HG03064 (cell line): ENCODE measurements around the gene KCNQ1.
"Not testable (repeated sequence)": the region's sequence is repeated elsewhere in the genome, so short reads cannot be mapped to it uniquely, and the experiment has no call there.

Experiments used
- ATAC-seq: cut with Tn5 transposase; IDR thresholded peaks from one replicate; pipeline ENCODE4 v1.9.1; 2021; ENCODE audit warnings: low read depth; ENCODE audit not compliant: unreplicated experiment

The KCNQ1 gene

DNA sequence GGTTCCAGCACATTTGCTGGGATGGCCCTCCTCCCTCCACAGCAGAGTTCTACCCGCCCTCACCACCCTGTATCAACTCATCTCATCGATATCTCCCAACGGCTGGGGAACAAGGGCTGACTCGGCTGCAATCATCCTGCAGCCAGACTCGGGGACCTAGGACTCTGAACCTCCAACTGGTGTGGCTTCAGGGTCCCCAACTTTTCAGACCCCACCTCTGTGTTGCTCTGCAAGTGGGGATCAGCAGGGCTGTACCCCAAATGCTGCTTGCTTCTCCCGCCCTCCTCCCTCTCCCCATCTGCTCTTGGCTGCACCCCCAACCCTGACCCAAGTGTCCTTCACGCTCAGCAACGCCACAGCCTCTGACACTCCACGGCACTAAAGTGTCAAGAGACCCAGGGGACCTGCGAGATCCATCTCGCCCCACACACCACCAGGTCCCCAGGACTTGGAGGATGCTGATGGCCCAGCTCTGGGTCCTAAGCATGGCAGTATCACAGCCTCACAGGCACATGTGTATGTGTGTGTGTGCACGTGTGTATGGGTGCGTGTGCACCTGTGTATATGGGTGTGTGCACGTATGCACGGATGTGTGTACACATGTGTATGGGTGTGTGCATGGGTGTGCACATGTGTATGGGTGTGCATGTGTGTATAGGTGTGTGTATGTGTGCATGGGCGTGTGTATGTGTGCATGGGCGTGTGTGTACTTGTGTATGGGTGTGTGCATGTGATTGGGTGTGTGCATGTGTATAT is 26.4 kb downstream of the KCNQ1 start:
- no peak for ATAC-seq

DNA sequence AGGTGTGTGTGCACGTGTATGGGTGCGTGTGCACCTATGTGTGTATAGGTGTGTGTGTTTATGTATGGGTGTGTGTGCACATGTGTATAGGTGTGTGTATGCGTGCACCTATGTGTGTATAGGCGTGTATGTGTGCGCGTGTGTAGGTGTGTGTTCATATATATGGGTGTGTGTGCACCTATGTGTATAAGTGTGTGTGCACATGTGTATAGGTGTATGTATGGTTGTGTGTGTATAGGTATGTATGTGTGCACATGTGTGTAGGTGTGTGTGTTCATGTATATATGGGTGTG is 26.9 kb downstream of the KCNQ1 start:
- ATAC-seq = no peak

DNA sequence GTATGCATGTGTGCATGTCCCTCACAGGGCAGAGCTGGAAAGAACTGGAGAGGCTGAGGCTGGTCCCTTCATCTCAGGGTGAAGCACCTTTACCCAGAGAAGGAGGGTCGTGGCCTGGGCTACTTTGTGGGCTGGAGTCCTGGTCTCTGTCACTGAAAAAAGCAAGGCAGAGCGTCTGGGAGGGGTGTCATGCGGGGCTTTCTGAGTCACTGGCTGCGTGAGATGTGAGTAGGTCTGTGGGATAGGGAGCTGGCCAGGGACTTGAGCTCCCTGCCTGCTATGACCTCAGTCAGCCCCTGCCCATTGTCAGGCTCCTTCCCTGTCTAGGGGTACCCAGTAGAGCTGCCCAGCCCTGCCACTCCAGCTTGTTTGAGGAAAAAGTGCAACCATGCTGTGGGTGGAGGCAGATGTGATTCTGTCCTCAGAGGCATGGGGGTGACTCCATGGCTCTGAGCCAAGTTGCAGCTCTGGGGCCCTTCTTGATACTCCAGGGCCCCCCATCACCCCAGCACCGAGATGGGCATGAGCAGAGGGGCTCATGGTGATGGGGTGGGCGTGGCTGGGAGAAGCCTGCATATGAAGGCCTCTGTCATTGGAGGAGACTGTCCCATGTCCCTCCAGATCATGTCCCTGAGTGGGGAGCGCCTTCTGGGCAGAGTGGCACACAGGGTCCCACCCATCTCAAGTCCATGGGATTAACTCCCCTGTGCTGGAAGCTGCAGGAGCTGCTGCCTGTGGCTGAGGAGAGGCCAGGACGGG is 27.8 kb downstream of the KCNQ1 start:
- no peak for ATAC-seq

DNA sequence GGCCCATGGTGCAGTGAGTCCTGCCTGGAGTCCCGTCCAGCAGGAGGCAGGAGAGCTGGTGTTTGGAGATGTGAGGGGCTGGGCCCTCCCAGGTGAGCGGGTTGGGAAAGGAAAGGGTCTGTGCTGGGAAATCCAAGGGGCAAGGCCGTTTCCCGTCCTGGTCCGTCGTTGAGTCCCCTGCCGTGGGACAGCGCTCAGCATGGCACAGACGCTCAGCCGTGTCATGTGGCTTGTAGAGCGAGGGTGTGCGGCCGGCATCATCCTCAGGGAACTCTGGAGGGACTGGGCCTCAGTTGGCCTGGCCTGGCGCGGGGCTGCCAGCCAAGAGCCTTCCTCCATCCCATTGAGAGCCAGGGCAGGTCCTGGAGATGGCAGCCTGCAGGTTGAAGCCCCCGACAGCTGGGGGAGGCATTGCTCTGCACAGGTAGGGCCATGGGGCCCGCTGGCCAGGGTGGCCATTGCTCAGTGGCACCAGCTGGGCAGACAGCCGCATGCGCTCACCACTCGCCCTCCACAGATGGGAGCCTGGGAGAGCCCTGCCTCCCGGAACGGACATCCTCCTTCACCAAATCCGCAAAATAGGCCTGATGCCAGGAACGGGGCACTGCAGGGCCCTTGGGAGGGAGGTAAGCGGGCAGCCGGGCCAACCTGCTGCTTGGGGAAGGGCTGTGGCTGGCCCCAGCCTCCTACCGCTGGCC is 28.7 kb downstream of the KCNQ1 start:
- ATAC-seq = no peak

DNA sequence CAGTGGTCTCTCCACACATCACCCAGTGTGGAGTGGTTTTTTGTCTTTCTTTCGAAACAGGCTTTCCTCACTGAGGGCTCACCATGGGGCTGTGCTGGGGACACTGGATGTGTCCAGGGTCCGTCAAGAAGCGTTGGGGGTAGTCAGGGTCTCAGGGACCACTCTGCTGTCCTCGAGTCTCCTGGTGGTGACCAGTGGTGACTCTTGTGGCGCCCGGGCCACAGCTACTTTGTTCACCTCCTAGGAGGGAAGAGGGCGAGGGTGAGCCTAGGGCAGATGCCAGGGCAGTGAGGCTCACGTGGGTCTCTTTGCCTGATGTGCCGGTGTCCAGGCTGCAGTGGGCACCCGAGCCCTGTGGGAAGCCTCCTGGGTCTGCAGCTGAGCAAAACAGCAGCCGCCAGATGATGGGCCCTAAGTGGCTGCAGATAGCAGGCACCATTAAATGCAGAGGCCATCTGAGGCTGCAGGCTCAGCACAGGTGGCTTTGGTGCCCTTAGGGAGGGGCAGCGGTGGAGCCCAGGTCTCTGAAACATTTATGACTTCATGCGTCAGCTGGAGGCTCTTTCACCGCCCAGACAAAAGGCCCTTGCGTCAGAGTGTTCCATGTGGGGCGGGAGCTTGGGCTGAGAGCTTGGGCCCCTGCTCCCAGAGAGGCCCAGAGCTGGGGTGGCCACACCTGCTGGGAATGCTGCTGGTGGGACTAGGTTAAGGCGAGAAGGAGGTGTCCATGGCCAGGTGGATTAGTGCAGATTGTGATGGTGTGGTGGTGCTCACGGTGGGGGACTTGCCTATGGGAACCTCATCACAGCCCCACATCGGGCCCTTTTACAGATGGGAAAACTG is 29.5 kb downstream of the KCNQ1 start:
- no peak for ATAC-seq

DNA sequence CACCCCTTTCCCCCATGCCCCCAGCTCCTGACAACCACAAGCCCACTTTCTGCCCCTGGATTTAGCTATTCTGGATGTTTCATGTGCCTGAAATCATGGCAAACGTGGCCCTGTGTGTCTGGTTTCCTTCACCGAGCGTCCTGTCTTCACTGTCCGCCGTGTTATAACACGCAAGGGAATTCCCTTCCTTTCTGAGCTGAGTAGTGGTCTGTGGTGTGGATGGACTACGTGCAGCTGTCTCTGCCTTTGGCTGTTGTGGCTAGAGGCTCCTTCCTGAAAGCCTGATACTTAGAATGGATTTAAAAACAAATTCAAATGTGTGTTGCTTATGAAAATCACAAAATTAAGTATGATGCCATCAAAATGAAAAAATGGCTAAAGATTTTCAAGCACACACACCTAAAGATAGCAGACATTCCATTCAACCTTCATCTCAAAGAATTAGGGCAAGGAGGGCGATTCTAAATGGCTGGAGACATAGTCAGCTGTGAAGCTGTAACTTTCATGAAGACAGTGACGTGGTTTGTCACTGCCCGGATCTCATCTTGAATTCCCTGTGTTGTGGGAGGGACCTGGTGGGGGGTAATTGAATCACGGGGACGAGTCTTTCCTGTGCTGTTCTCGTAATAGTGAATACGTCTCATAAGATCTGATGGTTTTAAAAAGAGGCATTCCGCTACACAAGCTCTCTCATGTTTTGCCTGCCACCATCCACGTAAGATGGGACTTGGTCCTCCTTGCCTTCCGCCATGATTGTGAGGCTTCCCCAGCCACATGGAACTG is 30.5 kb downstream of the KCNQ1 start:
- ATAC-seq = no peak

DNA sequence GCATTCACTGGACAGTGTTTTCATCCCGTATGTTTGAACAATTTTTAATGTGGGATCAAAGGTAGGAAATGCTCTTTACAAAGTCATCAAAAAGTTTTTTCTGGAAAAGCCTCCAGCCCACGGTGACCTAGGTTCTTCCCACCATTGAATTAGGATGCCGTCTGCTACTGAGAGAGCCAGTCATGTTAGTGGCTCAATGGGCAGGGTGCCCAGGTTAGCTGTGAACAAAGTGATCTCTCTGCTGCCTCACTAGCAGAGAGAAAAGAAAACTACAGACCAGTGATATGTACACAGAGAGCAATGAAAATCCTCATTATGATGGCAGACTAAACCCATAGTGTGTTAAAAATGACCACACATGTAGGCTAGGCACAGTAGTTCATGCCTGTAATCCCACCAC is 32.4 kb downstream of the KCNQ1 start:
- no peak for ATAC-seq

DNA sequence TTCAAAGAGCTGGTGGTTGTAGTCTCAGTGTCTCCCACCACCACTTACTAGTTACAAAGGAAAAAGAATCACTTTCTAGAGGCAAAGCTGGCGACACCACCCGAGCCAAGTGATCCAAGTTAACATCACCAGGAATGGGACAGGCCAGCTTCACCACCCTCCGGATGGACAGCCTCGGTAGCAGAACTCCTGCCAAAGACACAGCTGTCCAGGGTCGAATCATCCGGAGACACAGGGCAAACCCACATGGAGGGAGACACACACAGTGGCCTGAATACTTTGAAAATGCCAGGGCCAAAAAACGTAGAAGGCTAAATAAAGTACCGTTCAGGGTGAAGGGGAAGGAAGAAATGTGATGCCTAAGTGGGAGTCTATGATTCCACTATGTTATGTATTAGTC is 33.1 kb downstream of the KCNQ1 start:
- ATAC-seq = no peak

DNA sequence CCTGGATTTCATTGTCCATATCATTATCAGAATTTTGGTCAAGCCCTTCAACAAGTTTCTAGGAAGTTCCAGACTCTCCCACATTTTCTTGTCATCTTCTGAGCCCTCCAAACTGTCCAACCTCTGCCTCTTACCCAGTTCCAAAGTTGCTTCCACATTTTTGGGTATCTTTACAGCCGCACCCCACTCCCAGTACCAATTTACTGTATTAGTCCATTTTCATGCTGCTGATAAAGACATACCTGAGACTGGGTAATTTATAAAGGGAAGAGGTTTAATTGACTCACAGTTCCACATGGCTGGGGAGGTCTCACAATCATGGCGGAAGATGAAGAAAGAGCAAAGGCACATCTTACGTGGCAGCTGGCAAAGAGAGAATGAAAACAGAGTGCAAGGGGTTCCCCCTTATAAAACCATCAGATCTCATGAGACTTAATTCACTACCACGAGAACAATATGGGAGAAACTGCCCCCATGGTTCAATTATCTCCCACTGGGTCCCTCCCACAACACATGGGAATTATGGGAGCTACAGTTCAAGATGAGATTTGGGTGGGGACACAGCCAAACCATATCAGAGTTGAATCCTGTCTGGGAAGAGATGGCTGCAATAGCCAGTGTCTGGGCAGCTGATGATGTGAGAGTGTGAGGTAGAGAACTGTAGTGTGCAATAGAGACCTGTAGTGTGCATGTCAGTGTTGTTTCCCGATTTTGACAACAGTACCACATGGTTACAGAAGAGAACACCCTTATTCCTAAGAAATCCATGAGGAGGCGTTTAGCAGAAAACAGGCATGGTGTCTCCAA is 35.5 kb downstream of the KCNQ1 start:
- ATAC-seq = not testable (repeated sequence)

DNA sequence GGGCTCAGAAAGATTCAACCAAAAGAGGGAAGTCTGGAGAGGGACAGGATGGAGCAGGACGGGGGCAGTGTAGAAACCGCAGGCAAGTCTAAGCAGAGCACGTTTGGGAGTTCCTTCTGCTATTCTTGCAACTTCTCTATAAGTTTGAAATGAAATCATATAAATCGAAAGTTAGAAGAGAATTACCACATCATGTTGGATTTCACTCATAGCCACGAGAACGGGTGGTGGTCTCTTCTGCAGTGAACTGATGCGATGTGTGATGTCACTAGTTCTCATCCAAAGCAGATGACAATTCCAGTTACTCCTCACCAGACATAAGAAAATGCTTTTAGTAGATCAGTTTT is 36.0 kb downstream of the KCNQ1 start:
- ATAC-seq = no peak

DNA sequence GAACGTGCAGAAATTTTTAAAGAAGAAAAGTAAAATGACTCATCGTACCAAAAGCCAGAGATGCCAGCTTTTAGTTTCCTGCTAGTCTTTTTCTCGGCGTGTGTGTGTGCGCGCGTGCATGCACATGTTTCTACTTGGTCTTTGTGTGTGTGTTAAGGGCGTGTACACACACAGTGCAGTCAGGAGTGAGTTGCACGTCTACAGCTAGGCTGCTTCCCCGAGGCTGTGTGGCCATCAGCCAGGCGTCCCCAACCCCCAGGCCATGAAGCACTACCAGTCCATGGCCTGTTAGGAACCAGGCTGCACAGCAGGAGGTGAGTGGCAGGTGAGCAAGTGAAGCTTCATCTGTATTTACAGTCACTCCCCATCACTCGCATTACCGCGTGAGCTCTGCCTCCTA is 36.4 kb downstream of the KCNQ1 start:
- no peak for ATAC-seq

DNA sequence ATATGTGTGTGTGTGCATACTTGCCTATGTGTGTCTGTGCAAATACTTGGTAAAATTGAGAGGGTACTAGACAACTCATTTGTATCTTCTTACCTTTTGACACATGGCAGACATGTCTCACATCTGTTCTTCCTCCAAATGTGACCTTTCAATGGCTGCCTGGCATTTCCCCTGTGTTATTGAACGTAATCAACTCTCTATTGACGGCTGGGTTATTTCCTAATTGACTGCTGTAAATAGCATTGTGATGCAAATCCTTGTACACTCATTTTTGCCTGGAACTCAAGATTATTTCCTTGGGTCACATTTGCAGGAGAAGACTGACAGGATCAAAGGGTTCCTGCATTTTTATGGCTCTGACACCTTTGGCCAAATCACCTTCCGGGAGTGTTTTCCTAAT is 37.4 kb downstream of the KCNQ1 start:
- no peak for ATAC-seq

DNA sequence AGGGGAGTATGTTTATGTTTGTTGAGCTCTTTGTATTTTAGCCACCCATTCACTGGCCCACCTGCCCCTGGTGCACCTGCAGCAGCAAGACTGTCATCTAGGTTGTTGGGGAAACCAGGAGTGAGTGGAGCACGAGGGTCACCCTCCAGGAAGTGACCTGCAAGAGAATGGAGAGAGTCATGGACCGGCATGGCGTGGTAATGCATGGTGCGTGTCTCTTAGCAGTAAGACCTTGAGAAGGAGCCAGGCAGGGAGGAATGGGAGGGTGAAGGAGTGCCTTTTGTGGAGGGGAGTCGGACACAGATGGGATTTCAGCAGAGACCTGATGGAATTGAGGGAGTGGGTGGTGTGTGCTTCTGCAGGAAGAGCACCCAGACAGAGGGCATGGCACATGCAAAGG is 37.9 kb downstream of the KCNQ1 start:
- no peak for ATAC-seq

DNA sequence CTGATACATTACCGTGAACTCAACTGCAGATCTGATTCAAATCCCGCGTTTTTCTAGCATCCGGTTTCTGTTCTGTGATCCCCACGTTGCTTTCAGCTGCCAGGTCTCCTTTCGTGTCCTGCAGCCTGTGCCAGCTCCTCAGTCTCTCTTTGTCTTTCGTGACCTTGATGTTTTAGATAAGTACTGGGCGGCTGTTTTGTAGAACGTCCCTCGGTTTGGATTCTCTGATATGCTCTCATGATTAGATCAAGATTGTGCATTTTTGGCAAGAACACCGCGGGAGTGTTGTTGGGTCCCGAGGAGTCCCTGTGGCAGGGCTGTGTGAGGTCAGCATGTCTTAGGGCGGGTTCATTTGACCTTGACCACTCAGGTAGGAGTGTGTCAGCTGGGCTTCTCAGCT is 38.6 kb downstream of the KCNQ1 start:
- ATAC-seq = no peak

DNA sequence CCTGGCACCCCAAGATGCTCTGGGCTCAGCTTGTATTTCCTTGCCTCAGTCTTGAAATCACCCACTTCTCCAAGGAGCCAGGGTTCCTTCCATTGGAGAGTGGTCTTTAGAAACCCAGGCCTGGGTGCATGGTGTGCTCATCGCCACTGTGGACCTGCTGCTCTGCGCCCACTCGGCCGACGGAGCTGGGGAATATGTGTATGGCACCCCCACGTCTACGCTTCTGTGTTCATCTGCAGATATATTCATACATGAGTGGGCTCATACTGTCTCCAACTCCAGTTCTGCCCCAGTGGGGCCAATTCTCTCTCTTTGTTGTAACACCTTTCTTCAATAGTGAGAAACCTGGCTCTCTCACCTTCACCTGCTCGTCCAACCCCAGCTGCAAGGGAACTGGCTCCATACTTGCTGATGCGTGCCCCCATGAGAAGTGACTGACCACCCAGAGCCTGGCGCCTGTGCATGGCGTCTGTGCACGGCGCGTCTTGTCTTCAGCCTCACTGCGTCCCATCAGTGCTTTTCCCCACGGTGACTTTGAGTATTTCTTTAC is 39.8 kb downstream of the KCNQ1 start:
- no peak for ATAC-seq

DNA sequence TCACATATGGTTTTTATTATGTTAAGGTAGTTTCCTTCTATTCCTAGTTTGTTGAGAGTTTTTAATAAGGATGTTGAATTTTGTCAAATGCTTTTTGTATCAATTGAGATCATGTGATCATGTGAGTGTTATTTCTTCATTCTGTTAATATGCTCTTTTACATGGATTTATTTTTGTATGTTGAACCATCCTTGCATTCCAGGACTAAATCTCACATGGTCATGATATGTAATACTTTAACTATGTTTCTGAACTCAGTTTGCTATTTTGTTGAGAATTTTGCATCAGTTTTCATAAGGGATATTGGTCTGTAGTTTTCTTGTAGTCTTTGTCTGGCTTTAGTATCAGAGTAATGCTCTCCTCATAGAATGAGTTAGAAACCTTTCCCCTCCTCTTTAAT is 43.2 kb downstream of the KCNQ1 start:
- no peak for ATAC-seq

DNA sequence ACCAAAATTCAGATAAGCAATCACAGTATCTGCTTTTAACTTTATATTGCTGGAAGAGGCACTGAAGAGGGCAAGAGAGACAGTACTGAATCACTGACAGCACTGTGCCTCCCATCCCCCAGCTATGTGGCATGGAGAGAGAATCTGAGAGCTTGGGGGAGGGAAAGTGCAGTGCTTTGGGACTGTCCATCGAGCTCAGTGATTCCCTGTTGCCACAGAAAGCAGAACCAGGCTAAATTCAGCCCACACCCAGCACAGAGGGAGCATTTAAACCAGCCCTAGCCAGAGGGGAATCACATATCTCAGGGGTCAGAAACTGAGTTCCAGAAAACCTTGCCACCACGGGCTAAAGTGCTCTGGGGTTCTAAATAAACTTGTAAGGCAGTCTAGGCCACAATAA is 44.3 kb downstream of the KCNQ1 start:
- ATAC-seq = no peak

DNA sequence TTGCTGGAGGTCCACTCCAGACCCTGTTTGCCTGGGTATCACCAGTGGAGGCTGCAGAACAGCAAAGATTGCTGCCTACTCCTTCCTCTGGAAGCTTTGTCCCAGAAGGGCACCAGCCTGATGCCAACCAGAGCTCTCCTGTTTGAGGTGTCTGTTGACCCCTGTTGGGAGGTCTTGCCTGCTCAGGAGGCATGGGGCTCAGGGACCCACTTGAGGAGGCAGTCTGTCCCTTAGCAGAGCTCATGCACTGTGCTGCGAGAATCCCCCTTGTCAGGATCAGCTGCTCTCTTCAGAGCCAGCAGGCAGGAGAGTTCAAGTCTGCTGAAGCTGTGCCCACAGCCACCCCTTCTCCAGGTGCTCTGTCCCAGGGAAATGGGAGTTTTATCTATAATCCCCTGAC is 53.1 kb downstream of the KCNQ1 start:
- not testable (repeated sequence) for ATAC-seq

DNA sequence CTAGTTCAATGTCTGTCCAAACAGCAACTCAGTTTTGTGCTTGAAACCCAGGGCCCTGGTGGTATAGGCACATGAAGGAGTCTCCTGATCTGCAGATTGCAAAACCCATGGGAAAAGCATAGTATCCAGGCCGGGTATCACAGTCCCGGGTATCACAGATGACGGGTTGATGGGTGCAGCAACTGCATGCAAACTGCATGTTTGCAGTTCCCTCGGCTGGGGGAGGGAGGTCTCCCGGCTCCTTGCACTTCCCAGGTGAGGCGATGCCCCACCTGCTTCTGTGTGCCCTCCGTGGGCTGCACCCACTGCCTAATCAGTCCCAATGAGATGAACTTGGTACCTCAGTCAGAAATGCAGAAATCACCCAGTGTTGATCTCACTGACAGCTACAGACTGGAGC is 53.9 kb downstream of the KCNQ1 start:
- no peak for ATAC-seq
